D721Med (cell line): ENCODE measurements around the gene B4GALT5.

Experiments
- DNase-seq: peaks from one replicate; pipeline ENCODE4 v3.0.0; 2011; ENCODE audit warnings: low spot score; ENCODE audit not compliant: insufficient read length
- FAIRE-seq: peaks from 2 replicates; lab custom pipeline; 2011; peaks lifted over from hg19 to GRCh38; lab: Jason Lieb, UNC
- CTCF ChIP-seq: IDR thresholded peaks from 2 replicates; pipeline ENCODE4 v1.5.1; 2012; ENCODE audit warnings: mild to moderate bottlenecking, control low read depth; ENCODE audit not compliant: insufficient read depth; ENCODE audit errors: missing control alignments

The B4GALT5 gene

GRCh38 chr20:49641683-49642656, 71.7 kb downstream of the B4GALT5 start:
- no peak for FAIRE-seq
- TF ChIP-seq CTCF = no peak
- DNase-seq = no peak

GRCh38 chr20:49637046-49637637, 76.5 kb downstream of the B4GALT5 start:
- no peak for FAIRE-seq
- no peak for DNase-seq
- no peak for TF ChIP-seq CTCF

GRCh38 chr20:49636447-49636846, 77.2 kb downstream of the B4GALT5 start:
- no peak for TF ChIP-seq CTCF
- FAIRE-seq (no peak), DNase-seq (no peak)

- TF ChIP-seq CTCF = no peak
- no peak for FAIRE-seq
Measured at GRCh38 chr20:49635866-49636265, 77.8 kb downstream of the B4GALT5 start.

GRCh38 chr20:49635166-49635565, 78.5 kb downstream of the B4GALT5 start:
- no peak for TF ChIP-seq CTCF
- FAIRE-seq = no peak
- no peak for DNase-seq

More at GRCh38 chr20:49635866-49636265, 77.8 kb downstream of the B4GALT5 start:
- DNase-seq = no peak

GRCh38 chr20:49634116-49634515, 79.6 kb downstream of the B4GALT5 start:
- no peak for TF ChIP-seq CTCF
- FAIRE-seq (no peak), DNase-seq (no peak)
